Measurements from ENCODE around the gene DDOST.

The DDOST gene

GRCh38 chr1:20700636-20701215, 39.6 kb upstream of the DDOST start:
- H3K4me3 ChIP-seq (replicated peaks in 1 of 2; ENCODE audit: low read depth in 2 of 2, low read length in 2 of 2), result no peak overlapping the region
- TF ChIP-seq CTCF (IDR thresholded peaks at IDR 0.05; ENCODE audit: low read depth, low read length), result no peak
- no peak for DNase-seq (ENCODE audit: low read depth in 2 of 2)

- TF ChIP-seq CTCF (IDR thresholded peaks at IDR 0.05; ENCODE audit: low read depth, low read length), result no peak
- no peak for DNase-seq (ENCODE audit: low read depth in 2 of 2)
- H3K4me3 ChIP-seq (replicated peaks in 1 of 2; ENCODE audit: low read depth in 2 of 2, low read length in 2 of 2), result no peak overlapping the region
Measured at GRCh38 chr1:20699558-20699957, 38.4 kb upstream of the DDOST start.

GRCh38 chr1:20698195-20698910, 37.2 kb upstream of the DDOST start:
- peak; percentile 20 to 56 for DNase-seq (ENCODE audit: low read depth in 2 of 2)
- no peak overlapping the region for H3K4me3 ChIP-seq (replicated peaks in 1 of 2; ENCODE audit: low read depth in 2 of 2, low read length in 2 of 2)
- no peak for TF ChIP-seq CTCF (IDR thresholded peaks at IDR 0.05; ENCODE audit: low read depth, low read length)

- DNase-seq (ENCODE audit: low read depth in 2 of 2), result no peak
- no peak overlapping the region for H3K4me3 ChIP-seq (replicated peaks in 1 of 2; ENCODE audit: low read depth in 2 of 2, low read length in 2 of 2)
- TF ChIP-seq CTCF (IDR thresholded peaks at IDR 0.05; ENCODE audit: low read depth, low read length), result no peak
Measured at GRCh38 chr1:20697563-20697962, 36.4 kb upstream of the DDOST start.

GRCh38 chr1:20696397-20697333, 35.5 kb upstream of the DDOST start:
- peak; percentile 86 to 97 for DNase-seq (ENCODE audit: low read depth in 2 of 2)
- TF ChIP-seq CTCF (IDR thresholded peaks at IDR 0.05; ENCODE audit: low read depth, low read length), result peak; percentile 91
- H3K4me3 ChIP-seq (replicated peaks in 1 of 2; ENCODE audit: low read depth in 2 of 2, low read length in 2 of 2), result peak overlapping the region; percentile 56 to 60

GRCh38 chr1:20695515-20695914, 34.3 kb upstream of the DDOST start:
- no peak overlapping the region for H3K4me3 ChIP-seq (replicated peaks in 1 of 2; ENCODE audit: low read depth in 2 of 2, low read length in 2 of 2)
- no peak for DNase-seq (ENCODE audit: low read depth in 2 of 2)
- TF ChIP-seq CTCF (IDR thresholded peaks at IDR 0.05; ENCODE audit: low read depth, low read length), result no peak

Measured in cardiac fibroblast (primary cell).